ENCODE measurements around the gene SIRT6. TPM values are rescaled to one million over a fixed set of nuclear protein-coding genes. Genes with fewer than 3 reads are reported as not detected.
"Not testable (repeated sequence)": the region's sequence is repeated elsewhere in the genome, so short reads cannot be mapped to it uniquely, and the experiment has no call there.

The SIRT6 gene
- total and polyA plus RNA-seq, 2 donors = 10.7 to 30.0 TPM

DNA sequence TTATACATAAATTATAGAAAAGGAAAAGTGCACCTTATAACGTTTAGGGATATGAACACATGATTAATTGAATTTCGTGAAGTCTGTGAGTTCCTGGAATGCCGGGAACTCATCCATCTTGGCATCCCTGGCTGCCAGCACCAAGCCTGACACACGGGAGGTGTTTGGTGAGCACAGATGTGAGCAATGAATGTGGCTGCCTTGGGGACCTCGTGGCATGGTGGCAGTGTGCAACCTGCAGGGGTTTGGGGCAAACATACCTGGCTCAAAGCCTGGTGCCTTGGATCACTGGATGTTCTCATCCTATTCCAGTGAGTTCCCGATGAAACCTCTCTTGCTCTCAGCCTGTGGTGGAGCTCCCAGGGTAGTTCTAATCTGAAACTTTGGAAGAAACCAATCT lies 48.0 kb downstream of the SIRT6 start:
- Histone ChIP-seq H3K27ac (ENCODE audit: low read depth in 1 of 2, low read length in 1 of 2) (no peak overlapping the region), H3K4me3 (ENCODE audit: low read length in 2 of 2) (no peak overlapping the region), H3K9me3 (ENCODE audit: control insufficient read depth in 2 of 2, insufficient read depth in 1 of 2, low read length in 1 of 2) (no peaks in the 10 kb centered on the region), H3K4me1 (ENCODE audit: control insufficient read depth in 2 of 2, insufficient read depth in 2 of 2, low read length in 2 of 2) (no peaks in the 10 kb centered on the region), H3K27me3 (ENCODE audit: control insufficient read depth in 2 of 2, insufficient read depth in 1 of 2, low read length in 1 of 2) (peaks cover 0 to 2% of the 10 kb centered on the region in 2 donors), H3K36me3 (ENCODE audit: control insufficient read depth in 2 of 2, insufficient read depth in 2 of 2, low read length in 1 of 2) (no peaks in the 10 kb centered on the region)
- 71% methylated on average over 6 of the region's 6 CpGs for WGBS
- DNase-seq (ENCODE audit: low read depth in 6 of 9, low spot score in 9 of 9) = no peak

DNA sequence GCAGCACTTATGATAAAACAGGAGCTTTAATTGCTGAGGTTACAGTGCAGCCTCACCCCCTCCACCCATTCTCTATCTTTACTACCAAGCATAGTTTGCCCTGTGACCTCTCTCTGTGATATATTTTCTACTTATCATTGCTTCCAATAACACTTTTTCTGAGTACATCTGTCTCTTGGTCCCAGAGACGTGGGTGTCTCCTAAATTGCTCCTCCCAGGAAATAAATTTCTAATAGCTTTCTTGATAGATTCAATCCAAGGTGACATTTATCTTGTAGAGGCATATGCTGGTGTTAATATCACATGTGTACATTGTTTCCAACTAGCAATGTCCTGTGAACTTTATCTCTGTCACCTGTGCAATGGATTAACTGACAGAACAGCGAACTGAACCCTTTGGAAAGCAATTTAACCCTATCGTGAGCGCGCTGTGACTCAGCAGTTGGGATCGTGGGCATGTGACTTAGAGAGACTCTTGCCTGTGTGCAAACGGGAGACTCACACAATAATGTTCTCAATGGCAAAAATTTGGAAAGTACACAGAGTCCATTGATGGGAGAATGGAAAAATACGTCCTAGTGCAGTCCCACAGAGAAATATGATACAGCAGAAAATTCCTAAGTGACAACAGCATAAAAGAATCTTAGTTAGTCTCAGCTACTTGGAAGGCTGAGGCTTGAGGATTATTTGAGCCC lies 51.5 kb downstream of the SIRT6 start:
- 62% methylated on average over 8 of the region's 8 CpGs for WGBS
- H3K27ac ChIP-seq (ENCODE audit: low read depth in 1 of 2, low read length in 1 of 2) = no peak overlapping the region

DNA sequence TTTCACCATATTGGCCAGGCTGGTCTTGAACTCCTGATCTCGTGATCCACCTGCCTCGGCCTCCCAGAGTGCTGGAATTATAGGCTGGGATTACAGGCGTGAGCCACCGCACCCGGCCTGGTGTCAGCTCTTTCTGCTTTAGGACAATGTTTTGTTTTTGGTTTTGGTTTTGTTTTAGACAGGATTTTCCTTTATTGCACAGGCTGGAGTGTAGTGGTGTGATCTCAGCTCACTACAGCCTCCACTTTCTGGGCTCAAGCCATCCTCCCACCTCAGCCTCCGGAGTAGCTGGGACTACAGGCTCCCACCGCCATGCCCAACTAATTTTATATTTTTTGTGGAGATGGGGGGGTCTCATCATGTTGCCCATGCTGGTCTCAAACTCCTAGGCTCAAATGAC lies 53.3 kb downstream of the SIRT6 start:
- not testable (repeated sequence) for H3K27ac ChIP-seq (ENCODE audit: low read depth in 1 of 2, low read length in 1 of 2); H3K4me1 ChIP-seq (ENCODE audit: control insufficient read depth in 2 of 2, insufficient read depth in 2 of 2, low read length in 2 of 2); DNase-seq (ENCODE audit: low read depth in 6 of 9, low spot score in 9 of 9); H3K36me3 ChIP-seq (ENCODE audit: control insufficient read depth in 2 of 2, insufficient read depth in 2 of 2, low read length in 1 of 2); H3K4me3 ChIP-seq (ENCODE audit: low read length in 2 of 2); H3K27me3 ChIP-seq (ENCODE audit: control insufficient read depth in 2 of 2, insufficient read depth in 1 of 2, low read length in 1 of 2); H3K9me3 ChIP-seq (ENCODE audit: control insufficient read depth in 2 of 2, insufficient read depth in 1 of 2, low read length in 1 of 2)
- 96% methylated on average over 7 of the region's 7 CpGs for WGBS

More for the DNA sequence above, 51.5 kb downstream of the SIRT6 start:
- H3K9me3 ChIP-seq (ENCODE audit: control insufficient read depth in 2 of 2, insufficient read depth in 1 of 2, low read length in 1 of 2) = no peaks in the 10 kb centered on the region
- no peaks in the 10 kb centered on the region for H3K36me3 ChIP-seq (ENCODE audit: control insufficient read depth in 2 of 2, insufficient read depth in 2 of 2, low read length in 1 of 2)
- H3K4me3 ChIP-seq (ENCODE audit: low read length in 2 of 2) = no peak overlapping the region
- no peaks in the 10 kb centered on the region for H3K4me1 ChIP-seq (ENCODE audit: control insufficient read depth in 2 of 2, insufficient read depth in 2 of 2, low read length in 2 of 2)
- H3K27me3 ChIP-seq (ENCODE audit: control insufficient read depth in 2 of 2, insufficient read depth in 1 of 2, low read length in 1 of 2) = peaks cover 0 to 2% of the 10 kb centered on the region in 2 donors
- DNase-seq (ENCODE audit: low read depth in 6 of 9, low spot score in 9 of 9) = no peak

DNA sequence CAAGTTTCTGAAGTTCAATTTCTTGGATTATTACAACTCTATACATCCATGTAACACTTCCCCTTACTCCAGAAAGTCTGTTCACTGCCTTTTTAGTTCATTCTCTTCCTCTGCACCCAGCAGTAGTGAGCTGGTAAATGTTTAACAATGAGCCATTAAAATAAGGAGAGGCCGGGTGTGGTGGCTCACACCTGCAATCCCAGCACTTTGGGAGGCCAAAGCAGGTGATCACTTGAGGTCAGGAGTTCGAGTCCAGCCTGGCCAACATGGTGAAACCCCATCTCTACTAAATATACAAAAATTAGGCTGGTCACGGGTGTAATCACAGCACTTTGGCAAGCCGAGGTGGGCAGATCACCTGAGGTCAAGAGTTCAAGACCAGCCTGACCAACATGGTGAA lies 55.0 kb downstream of the SIRT6 start:
- WGBS = 95% methylated on average over 4 of the region's 4 CpGs

DNA sequence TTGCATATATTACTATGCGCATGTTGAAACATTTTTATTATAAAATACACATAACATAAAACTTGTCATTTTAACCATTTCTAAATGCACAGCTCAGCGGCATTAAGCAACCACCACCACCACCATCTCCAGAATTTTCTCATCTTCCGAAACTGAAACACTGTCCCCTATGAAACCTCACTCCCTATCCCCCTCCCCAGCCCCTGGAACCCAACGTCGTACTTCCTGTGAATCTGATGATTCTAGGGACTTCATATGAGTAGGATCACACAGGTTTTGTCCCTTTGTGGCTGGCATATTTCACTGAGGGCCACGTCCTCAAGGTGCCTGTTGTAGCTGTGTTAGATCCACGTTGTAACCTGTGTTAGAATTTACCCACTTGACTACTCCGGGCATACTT lies 57.7 kb downstream of the SIRT6 start:
- Histone ChIP-seq H3K27ac (ENCODE audit: low read depth in 1 of 2, low read length in 1 of 2) (no peak overlapping the region), H3K4me1 (ENCODE audit: control insufficient read depth in 2 of 2, insufficient read depth in 2 of 2, low read length in 2 of 2) (peaks cover 13 to 18% of the 10 kb centered on the region in 2 donors), H3K27me3 (ENCODE audit: control insufficient read depth in 2 of 2, insufficient read depth in 1 of 2, low read length in 1 of 2) (no peaks in the 10 kb centered on the region), H3K9me3 (ENCODE audit: control insufficient read depth in 2 of 2, insufficient read depth in 1 of 2, low read length in 1 of 2) (no peaks in the 10 kb centered on the region), H3K4me3 (ENCODE audit: low read length in 2 of 2) (peak overlapping the region in 1 of 2 donors; percentile 97), H3K36me3 (ENCODE audit: control insufficient read depth in 2 of 2, insufficient read depth in 2 of 2, low read length in 1 of 2) (peaks cover 5 to 16% of the 10 kb centered on the region in 2 donors)
- WGBS = 72% methylated on average over 8 of the region's 8 CpGs
- no peak for DNase-seq (ENCODE audit: low read depth in 6 of 9, low spot score in 9 of 9)

More for the DNA sequence above, 55.0 kb downstream of the SIRT6 start:
- not testable (repeated sequence) for DNase-seq (ENCODE audit: low read depth in 6 of 9, low spot score in 9 of 9); H3K27me3 ChIP-seq (ENCODE audit: control insufficient read depth in 2 of 2, insufficient read depth in 1 of 2, low read length in 1 of 2); H3K36me3 ChIP-seq (ENCODE audit: control insufficient read depth in 2 of 2, insufficient read depth in 2 of 2, low read length in 1 of 2); H3K4me3 ChIP-seq (ENCODE audit: low read length in 2 of 2); H3K27ac ChIP-seq (ENCODE audit: low read depth in 1 of 2, low read length in 1 of 2); H3K9me3 ChIP-seq (ENCODE audit: control insufficient read depth in 2 of 2, insufficient read depth in 1 of 2, low read length in 1 of 2)
- peaks cover 11 to 18% of the 10 kb centered on the region in 2 donors for H3K4me1 ChIP-seq (ENCODE audit: control insufficient read depth in 2 of 2, insufficient read depth in 2 of 2, low read length in 2 of 2)

Other genes with a start within 250 kb of the SIRT6 start
- 0.14 TPM for gene NMRK2, start 249.5 kb downstream of the SIRT6 start, total RNA-seq
- gene NMRK2, start 249.5 kb downstream of the SIRT6 start, polyA plus RNA-seq = 1.1 TPM
- gene DAPK3, start 211.5 kb downstream of the SIRT6 start, total RNA-seq = 21.2 TPM
- 50.7 TPM for gene DAPK3, start 211.5 kb downstream of the SIRT6 start, polyA plus RNA-seq
- gene EEF2, start 197.1 kb downstream of the SIRT6 start, total RNA-seq = 1,612 TPM
- gene EEF2, start 197.1 kb downstream of the SIRT6 start, polyA plus RNA-seq = 815 TPM
- gene PIAS4, start 174.8 kb downstream of the SIRT6 start, total RNA-seq = 13.4 TPM
- gene PIAS4, start 174.8 kb downstream of the SIRT6 start, polyA plus RNA-seq = 10.8 TPM
- 5.1 TPM for gene ZBTB7A, start 115.7 kb downstream of the SIRT6 start, total RNA-seq
- 9.4 TPM for gene ZBTB7A, start 115.7 kb downstream of the SIRT6 start, polyA plus RNA-seq
- gene MAP2K2, start 58.4 kb downstream of the SIRT6 start, total RNA-seq = 98.4 TPM
- 144 TPM for gene MAP2K2, start 58.4 kb downstream of the SIRT6 start, polyA plus RNA-seq
- gene CREB3L3, start 28.9 kb downstream of the SIRT6 start, total RNA-seq = 0.57 TPM
- gene CREB3L3, start 28.9 kb downstream of the SIRT6 start, polyA plus RNA-seq = 2.0 TPM
- gene ANKRD24, start 126 bp upstream of the SIRT6 start, total RNA-seq = 0.42 TPM
- 4.8 TPM for gene ANKRD24, start 126 bp upstream of the SIRT6 start, polyA plus RNA-seq
- gene EBI3, start 47.0 kb upstream of the SIRT6 start, total RNA-seq = 5.7 TPM
- gene EBI3, start 47.0 kb upstream of the SIRT6 start, polyA plus RNA-seq = 16.2 TPM
- gene YJU2, start 64.5 kb upstream of the SIRT6 start, total RNA-seq = 22.6 TPM
- 26.8 TPM for gene YJU2, start 64.5 kb upstream of the SIRT6 start, polyA plus RNA-seq
- gene SHD, start 96.7 kb upstream of the SIRT6 start, total RNA-seq = 0.80 TPM
- gene SHD, start 96.7 kb upstream of the SIRT6 start, polyA plus RNA-seq = 0.57 TPM
- 87.9 TPM for gene TMIGD2, start 119.8 kb upstream of the SIRT6 start, total RNA-seq
- 64.8 TPM for gene TMIGD2, start 119.8 kb upstream of the SIRT6 start, polyA plus RNA-seq
- gene FSD1, start 122.0 kb upstream of the SIRT6 start, total RNA-seq = 4.3 TPM
- 19.2 TPM for gene FSD1, start 122.0 kb upstream of the SIRT6 start, polyA plus RNA-seq
- gene STAP2, start 156.3 kb upstream of the SIRT6 start, total RNA-seq = 20.8 TPM
- 21.3 TPM for gene STAP2, start 156.3 kb upstream of the SIRT6 start, polyA plus RNA-seq
- gene MPND, start 161.0 kb upstream of the SIRT6 start, total RNA-seq = 7.8 TPM
- gene MPND, start 161.0 kb upstream of the SIRT6 start, polyA plus RNA-seq = 16.9 TPM
- gene SH3GL1, start 218.0 kb upstream of the SIRT6 start, total RNA-seq = 15.4 TPM
- 40.6 TPM for gene SH3GL1, start 218.0 kb upstream of the SIRT6 start, polyA plus RNA-seq
- 19.5 TPM for gene CHAF1A, start 220.1 kb upstream of the SIRT6 start, total RNA-seq
- gene CHAF1A, start 220.1 kb upstream of the SIRT6 start, polyA plus RNA-seq = 3.5 TPM

Data from thymus (tissue), 11 donors.